Measurements from ENCODE around the gene CDC42SE2.

GRCh38 chr5:131329286-131329560, 65.4 kb downstream of the CDC42SE2 start:
- TF ChIP-seq CTCF (IDR thresholded peaks at IDR 0.05), result no peak
- no peak for TF ChIP-seq POLR2A (IDR thresholded peaks at IDR 0.05)
